BE2C (cell line): Measurements from ENCODE around the gene GRID1.

Experiments
- DNase-seq: peaks from one replicate; pipeline ENCODE4 v3.0.0-alpha.2; 2020
- H3K27me3 ChIP-seq: fragments of 250-450 bp; sonication (Bioruptor Pico); 2 replicates; pipeline ENCODE4 v1.5.1; 2020; ENCODE audit warnings: mild to moderate bottlenecking
- H3K36me3 ChIP-seq: fragments of 250-450 bp; sonication (Bioruptor Pico); 2 replicates; pipeline ENCODE4 v1.5.1; 2020; ENCODE audit warnings: mild to moderate bottlenecking
- H3K4me1 ChIP-seq: fragments of 250-450 bp; sonication (Bioruptor Pico); 2 replicates; pipeline ENCODE4 v1.5.1; 2020
- H3K4me3 ChIP-seq: 2 replicates; pipeline ENCODE4 v1.5.1; 2011; ENCODE audit warnings: low read depth, low read length
- H3K9me3 ChIP-seq: fragments of 250-450 bp; sonication (Bioruptor Pico); 2 replicates; pipeline ENCODE4 v1.5.1; 2020
- TF ChIP-seq, protein P1 (sequence below): IDR thresholded peaks from 2 replicates; pipeline ENCODE4 v1.5.1; 2012; ENCODE audit warnings: mild to moderate bottlenecking, low read depth, low read length

GRID1 gene

DNA sequence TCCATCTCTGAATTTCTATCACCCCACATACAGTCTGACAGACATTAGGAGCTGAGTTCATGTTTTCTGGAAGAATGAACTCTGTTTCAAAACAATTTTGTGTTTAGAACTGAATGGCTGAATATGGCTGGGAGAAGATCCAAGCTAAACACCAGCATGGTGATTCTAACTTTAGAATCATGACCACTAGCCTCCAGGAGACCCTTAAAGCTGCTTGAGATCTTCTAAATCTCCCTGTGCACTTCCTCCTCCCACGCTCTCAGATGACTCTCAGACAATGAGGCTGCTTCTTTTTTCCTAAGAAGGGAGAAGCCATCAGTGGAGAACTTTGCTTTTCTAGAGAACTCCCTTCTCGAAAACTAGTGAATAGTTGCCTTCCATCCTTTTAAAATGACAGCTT lies 711.2 kb downstream of the GRID1 start:
- Histone ChIP-seq H3K4me1 (no peaks in the 10 kb centered on the region), H3K36me3 (no peaks in the 10 kb centered on the region), H3K27me3 (no peaks in the 10 kb centered on the region), H3K9me3 (no peaks in the 10 kb centered on the region), H3K4me3 (no peak overlapping the region)
- DNase-seq, result no peak
- TF ChIP-seq, protein P1, sequence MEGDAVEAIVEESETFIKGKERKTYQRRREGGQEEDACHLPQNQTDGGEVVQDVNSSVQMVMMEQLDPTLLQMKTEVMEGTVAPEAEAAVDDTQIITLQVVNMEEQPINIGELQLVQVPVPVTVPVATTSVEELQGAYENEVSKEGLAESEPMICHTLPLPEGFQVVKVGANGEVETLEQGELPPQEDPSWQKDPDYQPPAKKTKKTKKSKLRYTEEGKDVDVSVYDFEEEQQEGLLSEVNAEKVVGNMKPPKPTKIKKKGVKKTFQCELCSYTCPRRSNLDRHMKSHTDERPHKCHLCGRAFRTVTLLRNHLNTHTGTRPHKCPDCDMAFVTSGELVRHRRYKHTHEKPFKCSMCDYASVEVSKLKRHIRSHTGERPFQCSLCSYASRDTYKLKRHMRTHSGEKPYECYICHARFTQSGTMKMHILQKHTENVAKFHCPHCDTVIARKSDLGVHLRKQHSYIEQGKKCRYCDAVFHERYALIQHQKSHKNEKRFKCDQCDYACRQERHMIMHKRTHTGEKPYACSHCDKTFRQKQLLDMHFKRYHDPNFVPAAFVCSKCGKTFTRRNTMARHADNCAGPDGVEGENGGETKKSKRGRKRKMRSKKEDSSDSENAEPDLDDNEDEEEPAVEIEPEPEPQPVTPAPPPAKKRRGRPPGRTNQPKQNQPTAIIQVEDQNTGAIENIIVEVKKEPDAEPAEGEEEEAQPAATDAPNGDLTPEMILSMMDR, result no peak

DNA sequence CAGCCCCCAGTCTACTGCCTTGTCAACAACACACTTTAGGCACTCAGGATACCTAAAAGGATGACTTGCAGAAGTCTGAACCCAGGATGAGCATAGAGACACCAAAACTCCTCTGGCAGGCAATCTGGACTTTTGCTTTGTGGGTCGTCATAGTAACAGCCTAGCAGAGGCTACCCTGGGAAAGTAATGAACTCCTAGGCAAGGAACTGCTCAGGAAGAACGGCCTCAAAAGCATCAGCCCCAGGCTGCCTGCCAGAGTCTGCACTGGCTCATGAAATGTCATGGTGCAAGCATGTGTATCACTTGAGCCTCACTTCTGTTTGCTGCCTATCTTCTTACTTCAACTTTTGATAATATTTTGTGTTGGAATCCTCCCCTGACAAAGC lies 715.1 kb downstream of the GRID1 start:
- Histone ChIP-seq H3K36me3 (peaks cover 4% of the 10 kb centered on the region), H3K4me1 (no peaks in the 10 kb centered on the region), H3K9me3 (no peaks in the 10 kb centered on the region), H3K27me3 (no peaks in the 10 kb centered on the region), H3K4me3 (no peak overlapping the region)
- DNase-seq, result no peak
- TF ChIP-seq, protein P1, result no peak

DNA sequence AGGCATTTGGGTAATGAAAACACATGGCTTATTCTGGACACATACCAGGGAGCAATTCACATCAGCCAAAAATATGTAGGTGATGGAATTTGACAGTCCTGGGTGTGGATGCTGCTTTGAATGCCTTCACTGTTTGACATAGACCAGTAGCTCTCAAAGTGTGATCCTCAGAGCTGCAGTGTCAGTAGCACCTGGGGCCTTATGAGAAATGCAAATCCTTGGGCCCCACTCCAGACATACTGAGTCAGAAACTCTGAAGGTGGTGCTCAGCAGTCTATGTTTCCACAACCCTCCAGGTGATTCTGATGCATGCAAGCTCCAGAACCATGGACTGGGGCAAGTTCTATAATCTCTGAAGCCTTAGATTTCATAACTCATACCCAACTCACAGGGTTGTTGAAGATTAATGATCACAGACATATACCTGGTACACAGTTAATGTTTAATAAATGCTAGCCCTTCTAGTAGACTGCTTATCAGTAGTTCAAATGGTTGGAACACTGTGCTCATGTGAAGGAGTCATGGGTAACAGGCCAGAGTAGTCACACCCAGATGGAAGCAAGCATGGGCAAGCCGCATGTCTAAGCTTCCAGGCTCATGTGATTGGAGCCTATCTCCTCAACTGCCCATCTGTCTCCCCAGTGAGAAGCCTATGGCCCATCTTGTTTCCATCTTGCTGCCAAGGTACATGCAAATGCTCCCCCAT lies 715.7 kb downstream of the GRID1 start:
- no peaks in the 10 kb centered on the region for H3K27me3 ChIP-seq
- TF ChIP-seq, protein P1, result no peak
- no peaks in the 10 kb centered on the region for H3K9me3 ChIP-seq
- H3K4me3 ChIP-seq, result no peak overlapping the region
- H3K36me3 ChIP-seq, result peaks cover 9% of the 10 kb centered on the region
- H3K4me1 ChIP-seq, result no peaks in the 10 kb centered on the region
- no peak for DNase-seq

DNA sequence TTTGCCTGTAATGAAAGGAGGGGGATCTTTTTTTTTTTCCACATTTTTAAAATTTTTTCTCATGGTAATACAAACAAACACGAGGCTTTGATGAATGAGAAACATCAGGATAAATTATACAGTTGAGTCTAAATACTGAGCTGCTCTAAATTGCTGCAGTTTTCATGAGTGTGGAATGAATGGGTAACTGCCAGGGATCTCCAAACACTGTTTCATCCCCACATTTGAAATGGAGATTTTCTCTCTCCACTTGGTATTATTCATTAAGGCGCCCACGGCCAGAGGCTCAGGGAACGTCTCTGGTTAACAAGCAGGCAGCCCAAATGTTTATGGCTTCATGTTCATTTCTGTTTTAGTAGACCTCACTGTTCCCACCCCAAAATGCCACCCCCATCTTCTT lies 717.1 kb downstream of the GRID1 start:
- no peaks in the 10 kb centered on the region for H3K27me3 ChIP-seq
- peaks cover 9% of the 10 kb centered on the region for H3K36me3 ChIP-seq
- DNase-seq, result no peak
- no peaks in the 10 kb centered on the region for H3K9me3 ChIP-seq
- TF ChIP-seq, protein P1, result no peak
- H3K4me1 ChIP-seq, result no peaks in the 10 kb centered on the region
- no peak overlapping the region for H3K4me3 ChIP-seq

DNA sequence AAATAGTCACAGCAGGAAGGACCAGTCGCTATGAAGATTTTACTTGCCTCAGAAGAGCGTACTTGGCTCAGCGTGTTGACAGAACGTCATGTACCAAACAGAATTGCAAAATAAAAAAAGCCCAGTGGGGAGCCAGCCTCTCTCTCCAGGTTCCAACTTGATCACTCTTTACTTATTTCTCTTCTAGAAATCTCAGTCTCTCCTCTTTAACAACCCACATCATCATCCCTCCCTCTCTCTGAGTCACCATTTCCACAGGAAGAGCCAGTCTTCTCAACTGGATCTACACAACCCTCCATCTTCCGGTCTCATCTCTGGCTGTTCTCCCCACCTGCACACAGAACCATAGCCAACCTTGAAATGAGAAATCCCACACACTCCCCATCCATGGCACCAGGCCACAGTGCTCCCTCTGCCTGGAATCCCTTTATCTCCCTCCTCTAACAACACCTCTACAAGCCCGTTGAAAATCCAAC lies 718.3 kb downstream of the GRID1 start:
- Histone ChIP-seq H3K36me3 (peaks cover 9% of the 10 kb centered on the region), H3K4me3 (no peak overlapping the region), H3K4me1 (no peaks in the 10 kb centered on the region), H3K9me3 (no peaks in the 10 kb centered on the region), H3K27me3 (no peaks in the 10 kb centered on the region)
- no peak for DNase-seq
- TF ChIP-seq, protein P1, result no peak

DNA sequence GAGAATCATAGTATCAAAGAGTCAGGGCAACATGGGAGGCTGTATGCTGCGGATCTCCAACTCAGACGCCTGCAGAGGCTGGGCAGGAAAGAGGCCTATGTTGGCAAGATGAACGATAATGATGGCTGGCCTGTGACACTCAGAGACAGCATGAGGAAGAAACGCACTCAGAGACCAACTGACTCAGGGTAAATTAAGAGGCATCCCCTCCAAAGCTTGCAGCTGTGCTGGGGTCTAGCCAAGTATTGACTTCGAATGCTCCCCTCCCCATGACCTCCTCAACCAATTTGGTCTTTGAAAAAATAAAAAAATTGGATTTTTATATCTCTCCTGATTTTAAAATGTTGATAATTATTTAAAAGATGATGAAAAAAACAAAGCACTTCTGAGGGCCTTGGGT lies 718.9 kb downstream of the GRID1 start:
- TF ChIP-seq, protein P1, result no peak

More for the DNA sequence above, 718.9 kb downstream of the GRID1 start:
- H3K27me3 ChIP-seq, result no peaks in the 10 kb centered on the region
- no peaks in the 10 kb centered on the region for H3K9me3 ChIP-seq
- no peak overlapping the region for H3K4me3 ChIP-seq
- peaks cover 2% of the 10 kb centered on the region for H3K4me1 ChIP-seq
- no peak for DNase-seq
- peaks cover 9% of the 10 kb centered on the region for H3K36me3 ChIP-seq
